ENCODE results near the gene DISC1.

DNA sequence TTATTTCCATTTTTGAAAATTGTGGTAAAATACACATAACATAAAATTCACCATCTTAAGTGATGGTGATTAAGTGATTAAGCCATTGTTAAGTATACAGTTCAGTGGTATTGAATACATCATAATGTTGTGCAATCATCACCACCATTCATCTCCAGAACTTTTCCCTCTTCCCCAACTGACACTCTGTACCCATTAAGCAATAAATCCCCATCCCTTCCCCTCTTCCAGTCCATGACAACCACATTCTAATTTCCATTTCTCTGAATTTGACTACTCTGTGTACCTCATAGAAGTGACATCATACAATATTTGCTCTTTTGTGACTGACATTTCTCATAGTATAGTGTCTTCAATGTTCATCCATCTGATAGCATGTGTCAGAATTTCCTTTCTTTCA lies 124.8 kb downstream of the DISC1 start:
- TF ChIP-seq, protein P1, sequence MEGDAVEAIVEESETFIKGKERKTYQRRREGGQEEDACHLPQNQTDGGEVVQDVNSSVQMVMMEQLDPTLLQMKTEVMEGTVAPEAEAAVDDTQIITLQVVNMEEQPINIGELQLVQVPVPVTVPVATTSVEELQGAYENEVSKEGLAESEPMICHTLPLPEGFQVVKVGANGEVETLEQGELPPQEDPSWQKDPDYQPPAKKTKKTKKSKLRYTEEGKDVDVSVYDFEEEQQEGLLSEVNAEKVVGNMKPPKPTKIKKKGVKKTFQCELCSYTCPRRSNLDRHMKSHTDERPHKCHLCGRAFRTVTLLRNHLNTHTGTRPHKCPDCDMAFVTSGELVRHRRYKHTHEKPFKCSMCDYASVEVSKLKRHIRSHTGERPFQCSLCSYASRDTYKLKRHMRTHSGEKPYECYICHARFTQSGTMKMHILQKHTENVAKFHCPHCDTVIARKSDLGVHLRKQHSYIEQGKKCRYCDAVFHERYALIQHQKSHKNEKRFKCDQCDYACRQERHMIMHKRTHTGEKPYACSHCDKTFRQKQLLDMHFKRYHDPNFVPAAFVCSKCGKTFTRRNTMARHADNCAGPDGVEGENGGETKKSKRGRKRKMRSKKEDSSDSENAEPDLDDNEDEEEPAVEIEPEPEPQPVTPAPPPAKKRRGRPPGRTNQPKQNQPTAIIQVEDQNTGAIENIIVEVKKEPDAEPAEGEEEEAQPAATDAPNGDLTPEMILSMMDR (IDR thresholded peaks at IDR 0.05; ENCODE audit: insufficient read depth, low read length, poor library complexity, severe bottlenecking) = no peak
- no peak for TF ChIP-seq EZH2phosphoT487 (conservative IDR thresholded peaks at IDR 0.05; ENCODE audit: low read length)
